Stimulated activated CD4-positive, alpha-beta T cell treated with anti-CD3 and anti-CD28 coated beads, Interleukin-4, amount 100 ng/mL, for 48 hours (primary cell): ENCODE data around the gene AQP1.

Experiments
- DNase-seq, 2 donors: peaks; one replicate each; pipeline ENCODE4 v3.0.0-alpha.2; 2020; ENCODE audit warnings: low read depth in 2 of 2

The AQP1 gene

DNA sequence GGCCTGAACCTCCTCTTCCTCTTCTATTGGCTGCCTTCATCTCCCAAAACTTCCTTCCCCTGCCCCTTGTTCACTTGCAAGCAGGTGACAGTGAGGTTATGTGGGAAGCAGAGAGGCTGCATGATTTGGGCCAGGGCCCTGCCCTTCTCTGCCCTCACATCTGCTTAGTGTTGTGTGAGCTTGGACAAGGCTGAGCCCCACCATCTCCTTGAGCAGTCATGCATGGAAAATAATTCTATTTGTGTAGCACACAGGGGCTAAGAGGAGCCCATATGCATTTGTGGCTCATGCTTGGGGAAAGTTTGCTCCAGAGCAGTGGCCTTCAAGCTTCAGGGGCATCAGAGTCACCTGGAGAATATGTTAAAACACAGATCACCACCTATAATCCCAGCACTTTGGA lies 26.8 kb upstream of the AQP1 start:
- DNase-seq = no peak

DNA sequence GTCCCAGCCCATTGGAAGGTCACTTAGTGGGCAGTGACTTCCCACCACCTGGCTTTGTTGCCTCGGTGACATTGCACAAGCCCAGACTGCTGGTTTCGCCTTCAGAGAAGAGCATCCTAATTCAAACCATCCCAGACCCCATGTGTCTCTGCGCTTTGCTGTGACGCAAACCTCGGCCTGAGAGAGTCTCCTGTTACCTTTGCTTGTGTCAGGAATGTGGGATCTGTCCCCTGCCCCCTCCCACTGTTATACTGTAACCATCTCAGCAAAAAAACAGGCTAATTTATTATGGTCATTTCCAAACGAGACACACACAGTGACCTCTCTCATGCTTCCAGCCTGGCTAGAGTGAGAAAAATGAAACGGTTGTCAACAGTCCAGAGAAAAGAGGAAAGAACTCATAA lies 25.0 kb upstream of the AQP1 start:
- no peak for DNase-seq

DNA sequence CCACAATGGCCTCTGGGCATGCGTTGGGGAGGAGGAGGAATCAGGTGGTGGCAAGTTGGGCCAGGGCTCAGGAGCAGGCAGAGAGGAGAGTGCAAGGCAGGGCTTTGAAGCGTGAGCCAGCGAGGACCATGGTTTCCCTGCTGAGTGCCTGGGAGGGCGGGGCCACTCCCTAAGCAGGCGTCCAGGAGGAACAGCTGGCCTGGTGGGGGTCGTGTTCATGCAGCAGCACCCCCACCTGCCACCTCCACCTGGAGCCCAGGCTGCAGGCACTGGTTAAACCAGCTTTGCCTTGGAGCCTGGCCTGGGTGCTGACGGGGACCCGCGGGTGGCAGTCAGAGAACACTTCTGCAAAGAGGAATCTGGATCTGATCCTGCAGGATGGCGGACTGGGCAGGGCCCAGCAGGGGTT lies 24.2 kb upstream of the AQP1 start:
- no peak for DNase-seq

DNA sequence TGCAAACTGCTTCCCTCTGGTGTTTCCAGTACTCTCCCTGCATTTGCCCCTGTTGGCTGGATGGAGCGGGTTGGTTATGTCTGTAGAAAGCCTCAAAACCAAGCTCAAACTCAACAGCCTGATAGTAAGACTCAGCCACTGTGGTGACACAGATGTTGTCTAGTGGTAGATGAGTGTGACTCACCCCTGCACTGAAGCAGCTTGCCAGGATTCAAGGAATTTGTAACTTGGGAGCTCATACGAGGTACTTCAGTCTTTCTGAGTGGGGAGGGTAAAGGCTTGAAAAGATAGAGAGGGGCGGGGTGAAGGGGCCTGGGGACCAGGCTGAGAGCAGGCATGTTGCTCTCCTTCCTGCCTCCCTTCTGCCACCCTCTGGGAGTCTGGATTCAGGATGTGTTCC lies 22.9 kb upstream of the AQP1 start:
- no peak for DNase-seq

DNA sequence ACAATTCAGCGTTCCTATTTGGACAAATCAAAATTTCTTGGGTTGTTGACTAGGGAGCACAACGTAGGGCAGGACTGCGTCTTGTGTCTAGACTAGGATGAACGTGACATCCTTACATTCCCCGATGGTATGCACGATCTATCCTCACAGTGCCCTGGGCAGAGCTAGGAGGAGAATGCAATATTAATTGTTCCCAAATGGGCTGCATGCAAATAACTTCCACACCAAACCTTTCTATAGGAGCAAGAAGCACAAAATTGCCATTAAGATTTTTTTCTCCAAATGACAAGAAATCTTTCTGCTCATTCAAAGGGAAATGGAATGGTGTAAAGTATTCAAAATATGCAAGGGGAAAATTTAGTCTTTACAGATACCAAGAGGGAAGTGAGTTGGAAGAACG lies 21.4 kb upstream of the AQP1 start:
- no peak for DNase-seq

DNA sequence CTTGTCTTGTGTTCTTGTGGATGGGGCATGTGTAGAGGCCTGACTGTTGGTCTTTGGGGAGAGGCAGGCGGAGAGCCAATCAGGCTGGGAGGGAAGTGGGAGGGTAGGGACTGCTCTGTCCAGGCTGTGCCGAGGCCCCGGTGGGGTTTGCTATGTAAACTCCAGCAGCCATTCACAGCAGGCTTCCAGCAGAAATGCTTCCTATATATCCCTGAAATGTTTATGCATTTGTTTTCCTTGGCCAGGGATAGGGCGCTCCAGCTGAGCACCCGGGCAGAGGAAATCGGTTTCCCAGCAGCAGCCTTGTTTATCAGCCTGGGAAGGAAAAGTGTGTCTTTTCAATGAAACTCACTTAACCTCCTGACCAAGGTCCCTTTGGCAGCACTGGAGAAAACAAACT lies 18.3 kb upstream of the AQP1 start:
- no peak for DNase-seq

DNA sequence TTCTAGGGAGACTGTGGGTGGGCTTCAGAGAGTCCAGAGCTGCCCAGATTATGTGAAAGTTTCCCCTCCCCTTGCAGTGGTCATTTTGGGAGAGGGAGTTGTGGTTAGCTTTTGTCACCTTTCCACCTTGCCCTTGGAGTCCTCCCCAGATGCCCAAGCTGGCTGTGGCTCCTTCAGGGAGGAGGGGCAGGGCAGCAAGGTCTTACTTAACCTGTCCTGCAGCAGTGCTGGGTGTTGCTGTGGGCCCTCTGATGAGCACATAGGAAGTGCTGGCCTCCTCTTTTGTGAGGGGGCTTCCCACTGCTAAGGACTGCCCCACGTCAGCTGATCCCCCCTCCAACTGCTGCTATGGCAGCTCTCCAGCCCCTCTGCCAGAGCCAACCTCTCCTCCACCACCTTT lies 17.6 kb upstream of the AQP1 start:
- DNase-seq = no peak

DNA sequence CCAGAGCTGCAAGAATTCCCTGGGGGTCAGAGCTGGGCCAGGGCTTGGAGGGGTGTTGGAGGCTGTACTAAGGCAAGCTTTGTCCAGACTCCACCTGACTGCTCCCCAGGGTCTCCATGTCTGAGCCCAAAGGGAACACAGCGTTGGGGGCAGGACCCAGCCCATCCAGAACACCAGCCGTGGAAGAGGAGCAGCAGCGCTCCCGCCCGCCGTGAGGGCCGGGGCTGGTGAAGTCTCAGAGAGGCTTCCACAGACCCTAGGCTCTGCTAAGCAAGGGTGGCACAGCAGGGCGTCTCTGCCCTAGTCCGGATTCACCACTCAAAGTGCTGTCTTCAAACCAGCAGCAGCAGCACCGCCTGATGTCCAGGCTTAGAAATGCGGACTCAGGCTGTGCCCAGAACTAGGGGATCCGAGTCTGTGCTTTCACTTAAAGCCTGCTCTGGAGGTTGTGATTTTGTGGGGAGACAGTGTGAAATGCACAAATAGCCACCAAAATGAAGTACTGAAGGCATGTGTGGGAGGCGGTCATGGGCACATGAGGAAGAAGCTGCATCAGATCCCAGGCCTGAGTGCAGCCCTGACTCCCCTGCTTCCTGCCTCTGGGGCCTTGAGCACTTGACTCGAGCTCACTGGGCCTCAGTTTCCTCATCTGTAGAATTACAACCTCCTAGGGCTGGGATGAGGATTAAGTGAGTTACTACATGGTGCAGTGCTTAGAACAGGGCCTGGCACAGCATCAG lies 16.6 kb upstream of the AQP1 start:
- DNase-seq = no peak

DNA sequence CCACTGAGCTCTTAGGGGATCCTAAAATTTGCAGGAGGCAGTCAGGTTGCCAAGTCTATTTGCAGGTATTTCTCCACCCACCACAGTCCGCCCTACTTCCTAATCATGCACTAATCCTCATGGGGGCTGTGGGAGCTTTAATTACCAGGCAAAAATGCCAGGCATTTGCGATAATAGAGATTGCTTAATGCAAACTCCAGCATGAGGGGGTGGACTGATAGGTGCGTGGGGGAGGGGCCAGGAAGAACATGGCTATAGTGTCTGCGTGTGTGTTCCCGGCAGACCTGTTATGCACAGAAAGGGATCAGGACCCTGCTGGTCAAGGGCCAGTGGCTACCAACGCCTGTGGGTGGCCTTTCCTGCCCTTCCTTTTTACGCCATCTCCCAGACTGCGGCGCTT lies 15.6 kb upstream of the AQP1 start:
- no peak for DNase-seq

DNA sequence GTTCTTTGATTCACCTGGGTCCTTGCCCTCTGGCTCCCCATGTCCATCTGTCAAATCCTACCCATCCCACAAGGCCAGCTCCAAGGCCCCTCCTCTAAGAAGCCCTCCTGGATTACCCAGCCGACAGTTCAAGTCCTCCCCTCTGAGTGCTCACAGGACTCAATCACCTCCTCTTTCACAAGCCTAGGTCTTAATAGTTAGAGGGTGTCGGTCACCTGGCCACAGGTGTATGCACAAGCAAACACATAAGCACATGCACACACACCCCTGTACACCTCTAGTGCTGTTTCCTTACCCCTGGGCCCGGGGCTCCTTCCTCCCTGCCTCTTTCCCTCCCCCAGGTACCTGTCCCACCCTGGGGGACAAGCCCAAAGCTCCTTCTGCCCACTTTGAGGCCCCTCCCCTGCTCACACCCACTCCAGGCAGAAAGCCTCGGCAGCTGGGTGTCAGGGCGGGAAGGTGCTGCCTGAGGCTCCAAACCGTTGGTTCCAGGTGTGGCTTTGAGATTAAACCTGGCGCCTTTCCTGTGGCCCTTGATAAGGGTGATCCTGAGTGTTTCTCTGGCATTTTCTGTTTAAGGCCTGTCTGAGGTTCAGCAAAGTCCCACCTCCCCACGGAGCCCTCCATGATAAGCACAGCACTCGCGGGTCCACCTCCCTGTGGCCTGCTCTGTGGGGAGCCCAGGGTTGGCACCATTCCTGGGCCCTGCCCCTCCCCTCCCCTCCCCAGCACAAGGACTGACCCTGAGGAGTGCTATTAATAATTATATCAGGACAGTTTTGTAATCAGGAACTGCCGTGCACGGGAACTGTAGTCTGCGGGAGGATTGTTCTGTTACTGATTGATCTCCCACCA lies 14.6 kb upstream of the AQP1 start:
- no peak for DNase-seq

DNA sequence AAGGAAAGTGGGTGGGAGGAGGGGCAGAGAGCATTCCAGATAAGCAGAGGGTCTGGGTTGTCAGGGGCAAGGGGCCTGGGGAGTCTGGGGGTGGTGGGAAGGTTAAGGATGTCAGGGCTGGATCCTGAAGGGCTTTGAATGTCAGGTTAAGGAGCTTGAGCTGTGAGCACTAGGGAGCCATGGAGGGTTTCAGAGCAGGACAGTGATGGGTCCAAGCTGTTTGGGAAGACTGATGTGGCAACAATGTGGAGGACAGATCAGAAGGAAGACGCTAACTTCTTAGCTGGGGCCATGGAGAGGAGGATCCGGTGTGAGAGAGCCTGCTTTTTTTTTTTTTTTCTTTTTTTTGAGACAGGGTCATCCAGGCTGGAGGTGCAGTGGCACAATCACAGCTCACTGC lies 13.9 kb upstream of the AQP1 start:
- DNase-seq = no peak

DNA sequence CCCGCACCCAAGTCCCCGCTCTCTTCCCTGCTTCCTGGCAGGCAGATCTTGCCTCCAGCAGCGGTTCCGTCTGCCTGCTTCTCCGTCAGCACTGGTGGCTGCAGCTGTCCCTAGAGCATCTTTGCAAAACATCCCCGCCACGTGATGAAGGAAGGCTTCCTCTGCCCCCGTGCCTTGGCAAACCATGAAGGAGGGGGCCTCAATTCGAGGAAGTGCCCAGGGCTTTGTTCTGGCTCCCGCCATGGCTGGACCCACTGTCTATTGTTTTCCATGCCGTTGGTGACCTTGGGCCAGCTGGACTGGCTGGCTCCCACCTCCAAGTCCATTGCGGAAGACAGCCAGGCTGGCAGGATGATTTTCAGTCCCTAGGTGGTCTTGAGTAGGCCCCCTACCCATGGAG lies 13.2 kb upstream of the AQP1 start:
- no peak for DNase-seq

DNA sequence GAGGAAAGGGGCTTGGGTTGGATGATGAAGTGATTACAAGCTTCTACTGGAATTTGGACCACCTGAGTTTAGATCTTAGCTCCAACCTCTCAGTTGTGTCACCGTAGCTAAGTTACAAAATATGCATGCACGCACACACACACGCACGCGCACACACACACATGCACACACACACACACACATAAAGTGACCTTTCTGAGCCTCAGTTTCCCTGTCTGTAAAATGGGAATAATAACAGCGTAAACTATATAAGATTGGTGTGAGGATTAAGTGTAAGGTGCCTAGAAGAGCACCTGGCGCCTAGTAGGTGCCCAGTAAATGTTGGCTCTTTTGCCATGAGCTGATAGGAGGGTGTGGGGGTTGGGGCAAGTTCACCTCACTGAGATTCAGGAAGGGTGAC lies 12.6 kb upstream of the AQP1 start:
- no peak for DNase-seq

DNA sequence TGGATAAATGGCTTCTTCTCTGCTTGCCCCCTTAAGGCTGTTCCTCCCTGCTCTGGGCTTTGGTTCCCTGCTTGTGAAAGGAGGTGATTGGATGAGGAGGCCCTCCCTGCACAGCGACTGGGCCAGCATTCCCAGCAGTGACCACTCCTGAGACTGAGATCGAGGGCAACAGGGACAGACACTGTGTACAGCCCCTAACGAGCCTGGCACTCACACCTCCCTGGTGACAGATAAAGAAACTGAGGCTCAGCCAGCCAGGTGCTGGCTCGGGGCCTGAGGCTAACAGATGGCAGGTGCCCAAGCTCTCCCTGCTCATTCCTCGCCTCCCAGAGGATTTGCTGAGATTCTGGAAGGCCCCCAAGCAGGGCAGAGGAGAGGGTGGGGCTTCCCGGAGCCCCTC lies 12.0 kb upstream of the AQP1 start:
- no peak for DNase-seq

DNA sequence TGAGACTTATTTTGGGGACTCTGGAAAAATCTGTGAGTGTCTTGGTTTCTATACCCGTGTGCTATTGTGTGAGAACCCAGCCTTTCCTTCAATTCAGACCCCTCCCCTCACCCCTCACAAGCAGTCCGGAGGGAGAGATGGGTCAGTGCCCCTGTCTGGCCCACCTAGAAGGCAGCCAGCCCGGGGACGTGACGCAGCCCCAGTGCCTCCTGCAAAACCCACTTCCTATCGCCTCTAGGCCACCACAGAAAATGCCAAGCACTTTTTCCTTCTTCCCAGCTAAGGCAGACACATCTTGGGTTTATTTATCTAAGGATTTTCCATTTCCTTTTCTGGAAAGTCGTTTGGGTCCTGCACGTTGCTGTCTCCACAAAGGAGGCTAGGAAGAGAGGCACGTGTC lies 11.6 kb upstream of the AQP1 start:
- no peak for DNase-seq

DNA sequence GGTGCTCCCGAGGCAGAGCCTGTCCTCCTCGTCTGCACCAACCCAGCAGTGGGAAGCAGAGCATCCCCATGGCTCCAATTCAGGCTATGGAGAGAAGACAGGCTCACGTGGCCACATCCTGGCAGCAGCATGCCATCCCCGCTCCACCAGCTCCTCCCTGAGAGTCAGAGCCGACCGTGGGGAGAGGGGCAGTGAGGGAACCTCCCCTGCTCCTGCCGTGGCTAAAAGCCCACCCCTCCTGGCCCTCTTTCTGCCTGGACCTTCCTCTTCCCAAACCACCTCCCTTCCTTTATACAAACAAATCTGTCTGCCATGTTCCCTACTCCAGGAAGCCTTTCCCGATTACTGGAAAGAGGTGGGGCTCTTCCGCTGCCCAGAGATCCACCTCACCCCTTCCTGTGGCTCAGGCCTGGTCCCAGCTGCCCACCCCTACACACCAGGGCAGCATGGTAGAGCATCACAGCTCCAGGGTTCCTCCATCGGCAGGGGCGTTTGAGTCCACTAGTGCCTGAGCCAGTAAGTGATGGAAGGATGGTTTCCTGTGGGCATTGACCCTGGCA lies 10.8 kb upstream of the AQP1 start:
- DNase-seq = no peak

DNA sequence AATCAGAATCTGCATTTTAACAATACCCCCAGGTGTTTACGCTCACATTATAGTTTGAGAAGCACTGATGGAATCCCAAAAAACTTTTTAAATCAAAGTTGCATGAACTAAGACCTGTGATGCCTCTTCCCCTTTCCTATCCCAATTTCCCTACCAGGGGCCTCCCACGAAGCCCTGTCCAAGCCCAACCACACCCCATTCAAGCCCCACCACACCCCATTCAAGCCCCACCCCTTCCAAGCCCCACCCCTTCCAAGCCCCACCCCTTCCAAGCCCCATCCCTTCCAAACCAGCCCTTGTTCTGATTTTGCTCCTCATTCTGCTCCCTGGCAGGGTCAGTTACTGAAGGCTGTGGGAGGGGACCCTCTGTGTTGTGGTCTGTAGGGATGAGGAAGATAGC lies 9.8 kb upstream of the AQP1 start:
- no peak for DNase-seq

DNA sequence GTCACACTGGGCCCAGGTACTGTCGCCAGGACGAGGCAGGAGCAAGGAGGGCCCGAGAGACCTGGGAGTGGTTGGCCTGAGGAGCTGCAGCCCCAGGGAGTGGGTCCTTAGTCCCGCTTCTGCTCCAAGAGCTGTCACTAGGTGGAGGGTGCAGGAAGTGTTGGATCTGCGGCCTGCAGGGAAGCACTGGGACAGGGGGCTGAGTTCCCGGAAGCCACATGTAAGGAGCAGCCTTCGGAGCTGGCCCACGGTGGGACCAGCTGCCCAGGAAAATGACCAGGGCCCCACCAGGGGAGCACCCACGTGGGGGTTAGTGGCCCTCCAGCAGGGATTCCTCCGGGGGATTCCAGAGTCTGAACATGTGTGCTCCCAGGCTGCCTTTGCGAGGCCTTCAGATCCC lies 9.2 kb upstream of the AQP1 start:
- DNase-seq = no peak

DNA sequence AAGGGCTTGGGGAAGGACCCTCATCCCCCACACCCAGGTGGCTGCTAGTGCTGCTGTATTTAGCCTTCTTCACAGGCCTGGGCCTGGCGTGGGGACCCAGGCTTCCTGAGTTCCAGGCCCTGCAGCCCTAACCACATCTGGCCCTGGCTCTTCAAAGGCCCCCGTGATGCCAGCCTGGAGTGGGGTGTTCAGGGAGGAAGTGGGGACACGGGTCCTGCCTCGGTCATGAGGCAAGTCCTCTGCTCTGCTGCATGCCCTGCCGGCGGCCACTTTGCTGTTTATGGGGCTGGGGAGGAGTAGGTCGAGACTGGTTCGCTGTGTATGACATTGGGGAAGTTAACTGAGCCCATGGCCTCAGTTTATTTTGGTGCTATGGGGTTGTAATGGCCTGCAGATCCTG lies 8.5 kb upstream of the AQP1 start:
- no peak for DNase-seq

DNA sequence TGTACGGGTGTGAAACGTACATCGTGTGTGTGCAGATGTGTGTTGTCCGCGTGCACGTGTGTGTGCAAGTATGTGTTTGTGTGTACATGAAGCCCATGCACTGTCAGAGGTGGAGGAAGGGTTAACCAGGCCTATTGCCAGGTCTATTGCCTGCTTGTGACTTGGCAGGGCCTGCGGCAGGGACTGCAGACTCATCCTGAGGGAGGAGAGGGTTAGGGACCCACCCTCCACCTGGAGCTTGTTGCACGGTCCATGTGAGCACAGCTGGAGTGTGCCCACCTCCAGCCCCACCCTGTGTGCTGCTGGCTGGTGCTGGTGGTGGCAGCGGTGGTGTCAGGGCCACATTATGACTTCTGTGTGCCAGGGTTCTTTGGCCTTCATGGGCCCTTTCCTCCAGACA lies 7.1 kb upstream of the AQP1 start:
- no peak for DNase-seq

DNA sequence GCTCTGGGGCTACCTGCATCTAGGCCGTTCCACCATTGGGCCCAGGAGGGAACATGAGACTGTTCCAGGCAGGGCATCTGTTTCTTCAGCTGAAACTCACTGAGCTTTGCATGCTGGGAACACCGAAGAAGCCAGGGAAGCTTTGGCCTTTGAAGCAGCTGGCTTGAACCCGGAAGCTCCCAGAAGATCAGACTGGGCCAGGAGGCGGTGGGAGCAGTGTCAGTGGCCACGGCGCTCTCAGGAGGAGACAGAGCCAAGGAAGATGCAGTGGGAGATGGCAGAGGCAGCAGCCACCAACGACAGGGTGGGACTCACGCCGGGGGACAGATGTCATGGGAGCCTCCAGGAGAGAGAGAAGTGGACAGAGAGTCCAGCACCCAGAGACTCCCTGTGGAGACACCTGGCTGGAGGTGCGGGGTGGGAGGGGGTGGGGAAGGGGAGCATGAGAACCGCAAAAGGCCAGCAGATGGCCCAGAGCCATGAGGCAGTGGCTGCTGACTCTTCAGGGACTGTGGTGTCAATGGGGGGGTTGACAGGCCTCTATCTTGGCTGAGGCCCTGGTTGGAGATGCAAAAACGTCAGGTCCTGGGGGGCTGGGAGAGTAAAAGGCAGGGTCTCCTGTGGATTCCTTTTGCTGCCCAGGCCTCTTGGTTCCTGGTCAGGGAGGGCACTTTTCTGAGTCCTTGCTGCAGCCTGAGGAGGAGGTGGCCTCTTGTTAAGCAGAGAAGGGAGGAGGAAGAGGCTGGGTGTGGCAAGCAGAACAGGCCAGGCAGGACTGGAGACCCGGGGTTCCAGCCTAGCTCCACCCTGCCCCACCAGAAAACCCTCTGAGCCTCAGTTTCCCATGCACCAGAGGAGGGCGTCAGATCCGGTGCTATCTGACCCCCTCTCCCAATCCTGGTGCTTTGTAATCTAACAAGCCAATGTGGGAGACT lies 6.3 kb upstream of the AQP1 start:
- DNase-seq = no peak

DNA sequence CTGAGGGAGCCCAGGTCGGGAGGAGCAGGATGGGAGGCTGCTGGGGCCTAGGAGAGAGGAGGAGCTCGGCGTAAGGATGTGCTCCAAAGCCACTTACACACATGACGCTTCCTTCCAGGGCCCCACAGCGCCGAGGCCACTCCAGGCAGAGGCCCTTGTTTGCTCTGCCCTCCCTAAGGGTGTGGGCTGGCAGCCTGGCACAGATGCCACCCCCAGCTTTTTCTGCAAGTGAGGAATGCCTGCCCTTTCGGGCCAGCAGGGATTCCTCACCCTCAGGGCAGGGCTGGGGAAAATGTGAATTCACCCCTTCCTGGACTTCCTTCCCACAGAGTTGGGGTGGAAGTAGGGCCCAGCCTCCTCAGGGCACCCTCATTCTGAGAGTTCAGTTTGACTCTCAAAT lies 5.6 kb upstream of the AQP1 start:
- DNase-seq = no peak
